Activated T-cell treated with anti-CD3 and anti-CD28 coated beads for 4 hours (primary cell): ENCODE results near the gene EP400.

Experiments used
- DNase-seq: peaks from one replicate; pipeline ENCODE4 v3.0.0-alpha.2; 2020

Gene EP400

DNA sequence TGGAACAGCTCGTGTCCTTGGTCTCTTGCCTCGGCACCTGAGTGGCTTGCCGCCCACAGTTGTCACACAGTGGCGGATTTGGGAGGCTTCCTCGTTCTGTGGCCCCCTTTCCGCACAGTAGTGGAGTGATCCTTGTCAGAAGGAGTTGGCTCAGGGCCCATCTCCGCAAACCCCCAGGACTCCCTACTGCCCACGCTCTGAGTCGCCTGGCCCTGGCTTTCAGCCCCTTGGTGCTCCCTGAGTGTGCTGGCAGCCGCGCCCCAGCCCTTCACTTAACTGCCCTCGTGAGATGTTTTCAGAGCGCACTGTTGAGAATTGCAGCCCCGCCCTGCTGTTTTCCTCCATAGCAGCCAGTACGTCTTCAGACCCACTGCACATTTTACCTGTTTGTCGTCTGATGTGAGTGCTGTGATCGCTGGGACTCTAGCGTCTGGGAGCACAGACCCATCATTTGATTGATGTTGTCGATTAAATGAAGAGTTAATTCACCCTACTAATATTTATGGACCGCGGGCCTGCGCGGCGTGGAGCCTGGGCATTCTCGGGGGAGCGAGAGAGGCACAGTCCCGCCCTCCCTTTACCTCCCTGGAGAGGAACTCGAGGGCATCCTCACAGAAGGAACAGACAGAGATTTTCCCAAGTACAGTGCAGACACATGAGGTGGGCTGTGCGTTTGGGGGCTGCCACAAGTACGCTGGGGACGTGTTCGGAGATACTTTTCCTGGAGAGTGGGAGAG lies 102.6 kb downstream of the EP400 start:
- no peak for DNase-seq

DNA sequence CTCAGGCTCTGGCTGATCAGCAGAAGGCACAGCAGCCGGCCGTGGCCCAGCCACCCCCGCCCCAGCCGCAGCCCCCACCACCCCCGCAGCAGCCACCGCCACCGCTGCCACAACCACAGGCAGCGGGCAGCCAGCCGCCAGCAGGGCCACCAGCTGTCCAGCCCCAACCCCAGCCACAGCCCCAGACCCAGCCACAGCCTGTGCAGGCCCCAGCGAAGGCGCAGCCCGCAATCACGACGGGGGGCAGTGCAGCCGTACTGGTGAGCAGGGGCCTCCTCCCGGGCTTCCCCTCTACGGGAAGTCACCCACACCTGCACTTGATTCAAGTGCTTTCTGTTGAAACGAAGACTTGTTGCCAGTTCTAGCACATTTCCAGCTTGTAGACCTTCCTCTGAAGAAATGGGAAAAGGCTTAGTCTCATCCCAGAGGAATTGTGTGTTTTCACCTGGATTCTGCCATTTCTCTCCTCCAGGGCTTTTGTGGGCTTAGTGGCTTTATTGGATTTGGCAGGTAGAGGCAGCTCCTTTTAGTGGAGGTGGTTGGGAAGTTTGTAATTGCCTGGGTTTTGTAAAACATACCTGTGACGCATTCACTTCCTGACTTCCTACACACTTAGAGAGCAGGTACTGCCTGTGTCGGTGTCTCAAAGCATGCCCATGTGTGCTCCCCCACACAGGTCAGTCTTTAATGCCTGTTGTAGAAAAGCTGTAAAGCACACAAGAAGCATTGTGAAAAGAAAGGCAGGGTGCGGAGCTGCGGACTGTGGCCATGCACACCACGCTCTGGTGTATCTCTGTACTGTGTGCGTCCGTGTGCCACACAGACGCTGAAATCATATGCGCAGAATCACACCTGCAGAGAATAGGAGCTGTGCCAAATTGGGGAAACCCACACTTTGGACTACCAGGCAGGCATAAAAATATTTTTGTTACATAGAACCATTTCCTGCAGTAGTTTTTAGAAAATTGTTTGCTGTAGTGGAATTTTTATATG lies 103.9 kb downstream of the EP400 start:
- no peak for DNase-seq

DNA sequence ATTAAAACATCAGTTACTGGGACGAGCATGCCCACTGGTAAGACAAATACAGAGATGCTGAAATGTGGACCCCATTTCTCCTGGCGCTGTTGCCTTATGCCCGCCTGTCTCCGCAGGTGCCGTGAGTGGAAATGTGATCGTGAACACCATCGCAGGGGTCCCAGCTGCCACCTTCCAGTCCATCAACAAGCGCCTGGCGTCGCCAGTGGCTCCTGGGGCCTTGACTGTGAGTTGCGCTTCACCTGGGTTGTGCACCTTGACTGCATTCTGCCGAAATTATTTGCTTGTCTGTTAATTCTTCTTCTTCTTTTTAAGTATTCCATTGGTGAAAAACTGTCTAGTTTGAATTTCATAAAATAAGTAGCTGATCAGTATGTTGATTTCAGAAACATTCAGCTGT lies 105.2 kb downstream of the EP400 start:
- no peak for DNase-seq

DNA sequence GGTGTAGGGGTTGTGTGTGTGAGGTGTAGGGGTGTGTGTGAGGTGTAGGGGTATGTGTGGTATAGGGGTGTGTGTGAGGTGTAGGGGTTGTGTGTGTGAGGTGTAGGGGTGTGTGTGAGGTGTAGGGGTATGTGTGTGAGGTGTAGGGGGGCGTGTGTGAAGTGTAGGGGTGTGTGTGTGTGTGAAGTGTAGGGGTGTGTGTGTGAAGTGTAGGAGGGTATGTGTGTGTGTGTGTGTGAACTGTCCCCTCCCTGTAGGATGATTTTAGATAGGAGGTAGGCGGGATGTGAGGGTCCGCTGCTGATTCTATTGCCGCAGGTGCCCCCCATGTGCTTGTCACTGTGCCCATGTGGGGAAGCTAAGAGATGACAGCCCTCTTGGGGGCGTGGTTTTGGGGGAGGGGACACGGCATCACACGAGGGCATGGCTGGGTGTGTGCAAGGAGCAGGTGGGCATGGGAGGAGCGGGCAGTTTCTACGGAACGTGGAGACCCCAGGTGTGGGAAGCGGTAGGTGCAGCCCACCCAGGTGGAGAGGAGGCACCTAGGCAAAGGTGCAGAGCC lies 105.9 kb downstream of the EP400 start:
- no peak for DNase-seq

GRCh38 chr12:132056320-132056719 lies 106.6 kb downstream of the EP400 start:
- DNase-seq, result no peak

DNA sequence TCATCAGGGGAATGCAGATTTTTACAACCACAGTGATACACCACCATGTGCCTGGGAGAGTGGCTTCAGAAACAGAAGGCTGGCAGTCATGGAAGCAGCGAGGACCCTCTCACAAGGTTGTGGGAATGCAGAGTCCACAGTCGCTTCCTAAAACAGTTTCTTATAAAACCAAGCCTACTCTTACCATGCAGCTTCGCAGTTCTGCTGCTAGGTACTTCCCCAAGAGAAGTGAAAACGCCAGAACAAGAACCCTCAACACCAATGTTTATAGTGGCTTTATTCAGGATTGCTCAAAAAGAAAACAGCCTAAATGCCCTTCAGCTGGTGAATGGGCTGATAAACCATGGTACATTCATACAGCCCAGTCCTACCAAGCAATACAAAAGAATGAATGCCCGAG lies 107.2 kb downstream of the EP400 start:
- DNase-seq, result no peak

- DNase-seq, result no peak
Observed at GRCh38 chr12:132057691-132058090, 107.9 kb downstream of the EP400 start.

DNA sequence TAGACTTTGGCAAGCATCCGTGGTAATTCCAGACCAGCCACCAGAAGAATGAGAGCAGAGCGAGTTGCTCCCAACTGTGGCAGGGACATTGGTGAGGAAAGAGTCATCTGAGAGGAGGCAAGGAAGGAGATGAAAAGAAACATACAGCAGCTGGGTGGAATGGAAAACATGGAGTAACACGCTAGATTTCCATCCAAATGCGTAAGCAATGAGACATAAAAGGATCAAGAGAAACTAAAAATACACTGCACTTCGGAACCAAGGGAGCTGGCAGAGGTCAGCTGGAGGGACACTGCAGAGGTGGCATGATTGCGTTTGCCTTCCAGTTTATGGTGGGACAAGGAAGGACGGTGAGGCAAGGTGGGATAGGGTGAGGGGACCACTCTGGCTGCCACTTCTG lies 111.5 kb downstream of the EP400 start:
- DNase-seq, result no peak

DNA sequence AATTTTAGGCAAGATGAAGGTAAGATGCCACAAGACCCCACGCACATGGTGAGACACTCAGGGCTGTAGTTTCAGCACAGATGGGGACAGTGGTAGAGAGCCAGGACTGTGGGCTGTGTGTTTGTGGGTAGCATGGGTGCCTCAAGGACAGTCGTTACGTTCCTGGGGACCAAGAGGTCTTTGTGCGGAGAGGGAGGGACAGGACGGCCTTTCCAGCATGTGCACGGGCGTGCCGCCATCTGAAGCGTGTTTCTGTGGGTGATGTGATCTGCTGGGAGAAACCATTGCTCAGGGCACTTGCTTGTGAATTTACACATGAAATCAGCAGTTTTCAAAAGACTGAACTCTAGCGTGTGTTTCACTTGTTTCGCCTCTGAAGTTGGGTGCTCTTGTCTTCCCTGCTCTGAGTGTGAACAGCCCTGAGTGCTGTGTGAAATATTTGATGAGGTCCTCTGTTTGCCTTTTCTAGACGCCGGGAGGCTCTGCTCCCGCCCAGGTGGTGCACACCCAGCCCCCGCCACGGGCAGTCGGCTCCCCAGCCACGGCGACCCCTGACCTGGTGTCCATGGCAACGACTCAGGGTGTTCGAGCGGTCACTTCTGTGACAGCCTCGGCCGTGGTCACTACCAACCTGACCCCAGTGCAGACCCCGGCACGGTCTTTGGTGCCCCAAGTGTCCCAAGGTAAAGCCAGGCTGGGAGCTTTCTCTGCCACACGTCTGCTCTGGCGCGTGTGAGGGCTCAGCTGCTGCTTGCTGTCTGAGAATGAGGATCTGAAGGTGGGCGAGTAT lies 112.1 kb downstream of the EP400 start:
- no peak for DNase-seq

DNA sequence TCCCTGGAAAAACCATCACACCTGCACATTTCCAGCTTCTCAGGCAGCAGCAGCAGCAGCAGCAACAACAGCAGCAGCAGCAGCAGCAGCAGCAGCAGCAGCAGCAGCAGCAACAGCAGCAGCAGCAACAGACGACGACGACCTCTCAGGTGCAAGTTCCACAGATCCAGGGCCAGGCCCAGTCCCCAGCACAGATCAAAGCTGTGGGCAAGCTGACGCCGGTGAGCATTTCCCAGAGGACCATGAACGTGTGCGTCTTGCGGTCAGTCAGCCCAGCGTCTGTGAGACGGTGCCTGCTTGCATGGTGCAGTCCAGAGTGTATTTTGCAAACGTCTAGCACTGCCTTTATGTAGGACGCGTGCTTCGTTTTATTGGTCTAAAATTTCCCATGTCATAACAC lies 112.7 kb downstream of the EP400 start:
- DNase-seq, result no peak

DNA sequence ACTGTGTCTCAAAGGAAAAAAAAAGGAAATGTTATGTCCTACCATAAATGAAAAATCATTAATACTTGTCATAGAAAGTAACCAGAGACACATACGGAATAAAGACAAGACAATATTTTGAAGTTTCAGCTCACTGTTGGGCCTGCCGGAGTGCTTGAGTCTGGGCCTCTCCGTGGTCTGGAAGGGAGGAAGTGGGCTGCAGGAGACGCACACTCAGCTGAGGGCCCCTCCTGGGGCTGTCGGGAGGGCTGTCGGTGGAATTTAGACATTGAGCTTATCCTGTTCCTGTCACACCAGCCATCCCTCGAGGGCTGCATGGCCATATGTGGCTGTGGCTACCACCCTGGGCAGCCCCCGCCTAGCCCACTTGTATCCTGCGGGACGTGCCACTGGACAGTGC lies 113.7 kb downstream of the EP400 start:
- no peak for DNase-seq

- DNase-seq, result no peak
Observed at GRCh38 chr12:132064631-132065030, 114.9 kb downstream of the EP400 start.

- DNase-seq, result no peak
Observed at GRCh38 chr12:132065203-132065602, 115.5 kb downstream of the EP400 start.

DNA sequence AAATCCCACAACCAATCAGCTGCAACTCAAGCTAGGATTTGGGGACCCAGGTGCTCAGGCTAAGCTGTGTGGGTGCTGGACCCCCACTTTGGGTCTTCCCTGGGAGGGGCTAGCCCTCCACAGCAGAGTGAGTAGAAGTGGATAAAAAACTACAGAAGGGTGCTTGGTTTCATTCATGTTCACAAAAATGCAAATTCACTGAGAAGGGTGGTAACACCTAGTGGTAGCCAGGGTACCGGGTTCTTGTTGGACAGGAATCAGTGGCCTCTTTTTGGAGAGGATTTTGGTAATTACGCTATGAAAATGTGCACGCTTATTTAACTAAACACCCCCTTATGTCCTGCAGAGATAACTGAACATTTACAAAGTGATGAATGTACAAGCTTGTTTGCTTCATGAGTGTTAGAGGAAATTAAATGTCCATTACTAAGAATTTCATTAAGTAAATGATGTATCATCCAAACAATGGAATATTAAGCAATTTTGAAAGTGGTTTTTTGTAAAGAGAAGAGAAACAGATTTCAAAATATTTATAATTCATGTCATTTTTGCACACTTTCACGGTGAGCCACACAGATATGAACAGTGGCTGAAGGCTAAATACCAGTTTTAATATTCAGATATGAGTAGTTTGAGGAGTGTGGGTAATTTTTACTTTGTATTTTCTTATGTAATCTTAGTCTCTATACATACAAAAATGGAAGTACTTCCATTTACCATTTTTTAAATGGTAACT lies 116.0 kb downstream of the EP400 start:
- no peak for DNase-seq

- DNase-seq, result no peak
Observed at GRCh38 chr12:132066345-132066685, 116.6 kb downstream of the EP400 start.

GRCh38 chr12:132066749-132067148 lies 117.0 kb downstream of the EP400 start:
- no peak for DNase-seq

- DNase-seq, result no peak
Observed at GRCh38 chr12:132067182-132067581, 117.4 kb downstream of the EP400 start.

- DNase-seq, result no peak
Observed at GRCh38 chr12:132068250-132068649, 118.5 kb downstream of the EP400 start.

- no peak for DNase-seq
Observed at GRCh38 chr12:132069336-132069985, 119.7 kb downstream of the EP400 start.

GRCh38 chr12:132070298-132070697 lies 120.6 kb downstream of the EP400 start:
- no peak for DNase-seq

DNA sequence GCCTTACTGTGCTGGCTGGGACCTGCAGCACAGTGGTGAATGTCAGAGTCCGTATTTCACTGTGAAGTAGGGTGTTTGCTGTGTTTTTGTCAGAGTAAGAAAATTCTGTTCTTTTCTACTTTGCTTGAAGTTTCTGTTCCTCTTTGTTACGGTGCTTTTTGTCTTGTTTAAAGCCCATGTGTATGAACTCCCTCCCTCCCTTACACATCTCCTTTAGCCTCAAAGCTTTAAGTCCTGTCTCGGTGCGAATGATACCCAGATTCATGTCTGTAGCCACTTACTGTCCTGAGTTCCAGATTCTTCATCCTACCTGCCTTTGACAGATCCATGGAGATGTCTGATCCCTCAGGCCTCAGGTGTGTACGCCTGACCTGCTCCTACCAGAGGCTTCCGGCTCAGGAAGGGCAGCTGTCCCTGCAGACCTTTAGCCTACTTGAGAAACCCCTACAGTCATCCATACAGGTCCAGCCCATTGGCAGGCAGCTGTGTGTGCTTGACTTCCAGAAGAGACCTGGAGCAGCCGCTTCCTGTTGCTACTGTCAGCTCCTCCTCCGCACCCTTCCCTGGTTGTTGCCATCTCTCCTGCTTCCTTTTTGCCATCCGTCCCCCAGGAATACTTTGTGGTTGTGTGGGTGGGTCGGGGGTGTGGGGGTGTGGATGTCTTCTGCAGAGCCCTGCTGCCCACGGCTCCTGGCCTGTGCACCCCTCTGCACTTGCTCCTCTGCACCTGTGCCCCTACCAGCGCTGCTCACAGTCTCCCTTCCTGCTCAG lies 121.5 kb downstream of the EP400 start:
- no peak for DNase-seq
